ENCODE data around the gene CEP104.

CEP104 gene

GRCh38 chr1:3790952-3791351 is 66.1 kb downstream of the CEP104 start:
- no peak for DNase-seq

- no peak for DNase-seq
Measured at GRCh38 chr1:3790500-3790923, 66.5 kb downstream of the CEP104 start.

DNA sequence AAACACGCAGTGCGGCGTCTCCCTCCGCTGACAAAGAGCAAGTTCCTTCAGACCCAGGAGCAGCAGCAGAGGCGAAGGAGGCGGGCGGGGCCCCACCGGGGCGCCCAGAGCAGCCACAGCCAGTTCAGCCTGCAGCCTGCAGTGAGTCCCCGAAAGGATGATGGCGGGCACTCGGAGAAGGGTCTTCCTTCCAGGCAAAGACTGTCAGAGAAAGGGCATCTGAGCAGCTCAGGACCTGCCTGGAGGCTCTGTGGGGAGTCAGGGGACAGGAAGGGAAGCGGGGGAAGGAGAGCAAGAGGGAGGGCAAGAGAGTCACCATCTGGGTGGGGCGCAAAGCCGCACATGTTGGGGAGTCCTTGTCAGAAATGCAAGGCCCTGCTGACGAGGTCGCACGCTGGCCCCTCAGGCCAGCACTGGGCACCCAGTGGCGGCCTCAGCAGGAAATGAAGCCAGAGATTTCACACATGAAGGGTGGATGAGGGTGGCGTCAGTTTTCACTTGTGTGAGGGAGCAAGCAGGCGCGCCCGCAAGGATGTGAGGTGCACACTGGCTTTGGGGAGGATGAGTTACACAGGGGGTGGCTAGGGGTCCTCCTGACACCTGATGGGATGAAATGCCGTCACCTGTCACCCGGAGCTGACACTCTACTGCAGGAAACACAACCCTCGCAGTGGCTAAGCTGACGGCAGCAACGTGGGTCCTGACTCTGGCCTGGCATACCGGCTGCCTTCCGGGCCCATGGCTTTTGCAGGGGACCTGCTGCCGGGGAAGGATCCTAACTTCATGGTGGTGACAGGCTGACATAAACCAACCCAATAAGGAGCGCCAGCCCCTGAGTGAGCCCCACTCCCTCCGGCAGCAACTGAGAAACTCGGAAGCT is 67.3 kb downstream of the CEP104 start:
- no peak for DNase-seq

- DNase-seq: no peak
Measured at GRCh38 chr1:3788756-3789420, 68.1 kb downstream of the CEP104 start.

DNA sequence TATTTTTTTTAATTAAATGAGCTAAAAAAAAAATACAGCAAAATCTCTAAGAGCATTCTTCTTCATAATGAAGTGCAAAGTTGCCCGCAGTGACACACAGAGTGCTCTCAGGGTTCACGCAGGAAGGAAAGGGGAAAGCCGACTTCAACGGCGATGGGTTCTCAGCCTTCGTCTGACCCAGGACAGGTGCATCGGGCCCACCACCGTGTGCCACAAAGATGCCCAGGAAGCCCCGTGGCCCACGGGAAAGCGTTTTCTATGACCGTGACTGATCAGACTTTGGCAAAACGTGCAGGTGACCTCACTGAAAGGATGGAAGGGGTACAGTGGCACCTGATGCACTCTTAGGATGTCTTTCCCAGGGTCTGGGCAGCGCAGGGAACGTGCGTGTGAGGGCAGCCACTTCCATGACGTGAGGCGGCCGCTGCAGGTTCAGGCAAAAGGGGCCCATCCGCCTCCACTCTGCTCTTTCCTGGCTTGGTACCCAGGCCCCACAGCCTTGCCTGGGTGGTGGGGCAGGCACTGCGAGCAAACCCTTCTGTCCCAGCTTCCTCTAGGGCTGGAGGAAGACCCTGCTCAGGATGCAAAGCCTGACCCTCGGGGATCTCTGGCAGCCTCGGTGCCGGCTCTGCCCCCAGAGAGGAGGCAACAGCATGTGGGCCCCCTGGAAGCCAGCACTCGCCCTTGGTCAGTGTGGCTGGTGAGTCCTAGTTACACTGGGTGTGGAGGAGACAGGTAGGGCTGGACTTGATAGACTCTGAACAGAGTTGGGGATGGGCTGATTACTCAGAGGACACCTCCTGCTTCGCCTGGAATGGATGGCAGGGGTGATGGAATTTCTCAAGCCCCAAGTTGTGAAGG is 69.0 kb downstream of the CEP104 start:
- no peak for DNase-seq

- DNase-seq: no peak
Measured at GRCh38 chr1:3787349-3787715, 69.7 kb downstream of the CEP104 start.

DNA sequence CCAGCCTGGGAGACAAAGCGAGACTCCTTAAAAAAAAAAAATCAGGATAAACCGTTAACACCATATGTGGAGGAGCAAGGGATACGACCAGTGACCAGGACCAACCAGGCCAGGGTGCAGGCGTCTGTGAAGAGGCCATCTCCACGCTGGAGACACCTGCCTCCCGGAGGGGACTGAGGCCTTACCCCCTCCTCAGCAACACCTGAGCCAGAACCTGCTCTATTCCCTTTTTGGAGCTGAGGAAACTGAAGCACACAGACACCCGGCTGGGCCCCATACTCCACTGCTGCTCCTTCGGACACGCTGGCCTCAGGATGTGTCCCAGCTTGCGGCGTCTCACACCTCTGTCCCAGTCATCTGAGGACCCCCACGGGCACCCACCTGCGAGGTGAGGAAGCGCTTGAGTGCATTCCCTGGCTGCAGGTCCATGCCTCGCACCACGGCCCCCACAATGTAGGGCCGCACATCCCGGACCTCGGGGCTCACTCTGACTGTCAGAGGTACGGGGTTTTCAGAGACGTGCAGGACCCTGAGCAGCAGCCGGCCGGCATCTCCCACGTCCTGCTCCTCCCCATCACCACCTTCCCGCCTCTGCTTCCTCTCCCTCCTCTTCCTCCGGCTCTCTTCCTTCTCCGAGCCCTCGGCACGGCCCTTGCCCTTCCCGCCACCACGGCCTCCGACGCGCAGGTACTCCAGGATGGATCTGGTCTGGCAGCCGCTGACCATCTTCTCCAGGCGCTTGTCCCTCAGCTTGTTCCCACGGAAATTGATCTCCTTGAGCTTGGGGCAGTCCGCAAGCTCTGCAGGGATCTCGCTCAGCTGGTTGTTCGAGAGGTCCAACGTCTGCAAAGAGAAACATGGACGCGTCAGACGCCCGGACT is 70.3 kb downstream of the CEP104 start:
- no peak for DNase-seq

- no peak for DNase-seq
Measured at GRCh38 chr1:3785456-3786157, 71.4 kb downstream of the CEP104 start.

- no peak for DNase-seq
Measured at GRCh38 chr1:3785045-3785444, 72.0 kb downstream of the CEP104 start.

GRCh38 chr1:3783651-3784474 is 73.1 kb downstream of the CEP104 start:
- DNase-seq: no peak

DNA sequence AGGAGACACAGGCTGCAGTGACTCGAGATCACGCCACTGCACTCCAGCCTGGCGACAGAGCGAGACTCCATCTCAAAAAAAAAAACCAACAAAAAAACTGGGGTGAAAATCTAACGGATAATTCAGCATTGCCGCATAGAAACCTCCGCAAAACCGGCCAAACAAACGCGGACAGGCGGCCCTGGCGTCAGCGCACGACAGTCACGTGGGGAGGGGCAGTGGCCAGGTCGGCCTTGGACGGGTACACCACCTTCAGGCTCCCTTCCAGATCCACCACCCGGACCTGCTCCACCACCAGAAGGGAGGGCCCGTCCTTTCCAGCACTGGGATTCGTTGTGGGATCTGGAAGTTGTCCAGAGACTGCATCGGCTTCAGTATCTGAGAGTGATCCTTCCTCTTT is 76.1 kb downstream of the CEP104 start:
- DNase-seq: no peak

GRCh38 chr1:3779912-3780416 is 77.0 kb downstream of the CEP104 start:
- DNase-seq: no peak

DNA sequence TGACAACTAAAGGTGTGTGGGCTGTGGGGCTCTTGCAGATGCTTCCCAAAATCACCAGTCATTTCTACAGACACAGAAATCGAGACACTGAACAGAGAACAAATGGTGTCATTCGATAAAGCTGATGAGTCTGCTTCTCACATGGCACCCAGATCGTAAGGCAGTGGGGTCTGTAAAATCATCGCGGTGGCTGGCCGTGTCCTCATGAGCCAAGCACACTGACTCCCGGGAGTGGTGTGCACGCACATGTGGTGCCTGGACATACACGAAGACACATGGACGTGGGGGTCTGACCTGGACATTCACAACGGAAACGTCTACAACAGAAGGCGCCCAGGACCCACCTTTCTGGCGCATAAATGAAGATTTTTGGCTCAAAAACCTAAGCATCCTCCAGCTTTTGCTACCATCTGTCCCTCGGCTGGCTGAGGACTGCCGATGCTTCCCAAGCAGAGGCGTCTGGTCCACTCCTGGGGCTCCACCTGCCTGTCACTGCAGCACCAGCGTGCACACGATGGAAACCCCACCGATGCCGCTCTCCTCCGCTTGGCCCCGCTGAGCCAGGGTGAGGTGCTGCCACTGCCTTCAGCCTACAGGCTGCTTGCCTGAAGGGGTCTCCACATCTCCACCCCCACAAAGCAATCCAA is 77.6 kb downstream of the CEP104 start:
- DNase-seq: no peak

- DNase-seq: no peak
Measured at GRCh38 chr1:3778590-3779264, 78.3 kb downstream of the CEP104 start.

- no peak for DNase-seq
Measured at GRCh38 chr1:3777647-3778589, 79.1 kb downstream of the CEP104 start.

- DNase-seq: no peak
Measured at GRCh38 chr1:3777078-3777547, 79.9 kb downstream of the CEP104 start.

- DNase-seq: no peak
Measured at GRCh38 chr1:3776231-3776961, 80.6 kb downstream of the CEP104 start.
